ENCODE data around the gene ZNF37A. TPM values are rescaled to one million over a fixed set of nuclear protein-coding genes. Genes with fewer than 3 reads are reported as not detected.

The ZNF37A gene
- total RNA-seq, 1 experiment from 2014 or later, result 18.5 TPM

DNA sequence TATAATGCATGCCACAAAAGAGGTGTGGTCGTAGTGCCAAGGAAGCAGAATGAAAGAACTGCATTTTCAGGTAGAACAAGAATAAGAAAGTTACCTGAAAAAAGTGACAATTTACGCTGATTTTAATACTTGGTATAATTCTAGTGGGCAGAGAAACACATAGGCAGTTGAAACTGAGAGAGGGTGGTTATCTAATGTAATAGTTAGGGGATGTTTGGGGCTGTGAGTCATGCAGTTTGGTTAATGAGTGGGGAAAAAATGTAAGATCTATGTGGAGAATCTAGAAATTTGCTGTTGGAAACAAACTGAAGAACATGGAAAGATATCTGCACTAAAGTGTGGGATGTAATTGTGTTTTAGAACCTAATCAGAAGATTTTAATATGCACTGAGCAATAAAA is 33.7 kb downstream of the ZNF37A start:
- ChIA-PET POLR2A (no interaction called here), CTCF (no interaction called here), RAD21 (ENCODE audit: low non-redundant PET in 1 of 2, low total read pairs in 2 of 2, uncharacterized antibody in 2 of 2, unreplicated experiment in 2 of 2) (no interaction called here)
- Histone ChIP-seq H4K20me1 (ENCODE audit: insufficient read depth) (no peaks in the 10 kb centered on the region), H3K4me3 (replicated peaks in 1 of 2; ENCODE audit: low read depth in 1 of 2, low read length in 2 of 2) (no peak overlapping the region), H3K36me3 (ENCODE audit: control insufficient read depth in 1 of 2, insufficient read depth in 2 of 2, low read length in 2 of 2) (peaks cover 0 to 5% of the 10 kb centered on the region in 2 experiments; a peak in 1 of 4 replicates), H2AFZ (ENCODE audit: low read depth, low read length, poor library complexity, severe bottlenecking) (no peak overlapping the region), H3K27ac (ENCODE audit: low read depth, low read length) (no peak overlapping the region), H3K4me2 (ENCODE audit: low read length) (no peak overlapping the region), H3K4me1 (ENCODE audit: control insufficient read depth in 1 of 2, insufficient read depth in 2 of 2, low read length in 2 of 2) (no peaks in the 10 kb centered on the region), H3K9me3 (ENCODE audit: control insufficient read depth in 1 of 2, insufficient read depth in 1 of 2, low read depth in 1 of 2, low read length in 2 of 2) (peaks cover 6 to 7% of the 10 kb centered on the region in 2 experiments; a peak in 2 of 4 replicates), H3K9ac (ENCODE audit: low read length) (no peak overlapping the region), H3K79me2 (ENCODE audit: insufficient read depth, low read length) (no peaks in the 10 kb centered on the region), H3K27me3 (ENCODE audit: insufficient read depth, low read length) (no peaks in the 10 kb centered on the region), H3K9me2 (ENCODE audit: insufficient read depth) (no peaks in the 10 kb centered on the region)
- intact Hi-C loops (cut with micrococcal nuclease), result no loop called here
- TF ChIP-seq, protein P1, sequence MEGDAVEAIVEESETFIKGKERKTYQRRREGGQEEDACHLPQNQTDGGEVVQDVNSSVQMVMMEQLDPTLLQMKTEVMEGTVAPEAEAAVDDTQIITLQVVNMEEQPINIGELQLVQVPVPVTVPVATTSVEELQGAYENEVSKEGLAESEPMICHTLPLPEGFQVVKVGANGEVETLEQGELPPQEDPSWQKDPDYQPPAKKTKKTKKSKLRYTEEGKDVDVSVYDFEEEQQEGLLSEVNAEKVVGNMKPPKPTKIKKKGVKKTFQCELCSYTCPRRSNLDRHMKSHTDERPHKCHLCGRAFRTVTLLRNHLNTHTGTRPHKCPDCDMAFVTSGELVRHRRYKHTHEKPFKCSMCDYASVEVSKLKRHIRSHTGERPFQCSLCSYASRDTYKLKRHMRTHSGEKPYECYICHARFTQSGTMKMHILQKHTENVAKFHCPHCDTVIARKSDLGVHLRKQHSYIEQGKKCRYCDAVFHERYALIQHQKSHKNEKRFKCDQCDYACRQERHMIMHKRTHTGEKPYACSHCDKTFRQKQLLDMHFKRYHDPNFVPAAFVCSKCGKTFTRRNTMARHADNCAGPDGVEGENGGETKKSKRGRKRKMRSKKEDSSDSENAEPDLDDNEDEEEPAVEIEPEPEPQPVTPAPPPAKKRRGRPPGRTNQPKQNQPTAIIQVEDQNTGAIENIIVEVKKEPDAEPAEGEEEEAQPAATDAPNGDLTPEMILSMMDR (IDR thresholded peaks at IDR 0.05 in 2 of 3, conservative IDR thresholded peaks at IDR 0.05 in 1 of 3; ENCODE audit: borderline replicate concordance in 1 of 3, insufficient read depth in 1 of 3, low read depth in 2 of 3, low read length in 2 of 3), result no peak
- TF ChIP-seq POLR2AphosphoS5 (IDR thresholded peaks at IDR 0.05; ENCODE audit: low read depth, low read length), result no peak
- TF ChIP-seq TCF7L2 (IDR thresholded peaks at IDR 0.05; ENCODE audit: borderline replicate concordance, extremely low read depth, insufficient read depth, insufficient read length), result no peak
- TF ChIP-seq EZH2phosphoT487 (IDR thresholded peaks at IDR 0.05; ENCODE audit: borderline replicate concordance), result no peak
- no peak for TF ChIP-seq RAD21 (IDR thresholded peaks at IDR 0.05; ENCODE audit: low read depth)
- TF ChIP-seq, protein P2, sequence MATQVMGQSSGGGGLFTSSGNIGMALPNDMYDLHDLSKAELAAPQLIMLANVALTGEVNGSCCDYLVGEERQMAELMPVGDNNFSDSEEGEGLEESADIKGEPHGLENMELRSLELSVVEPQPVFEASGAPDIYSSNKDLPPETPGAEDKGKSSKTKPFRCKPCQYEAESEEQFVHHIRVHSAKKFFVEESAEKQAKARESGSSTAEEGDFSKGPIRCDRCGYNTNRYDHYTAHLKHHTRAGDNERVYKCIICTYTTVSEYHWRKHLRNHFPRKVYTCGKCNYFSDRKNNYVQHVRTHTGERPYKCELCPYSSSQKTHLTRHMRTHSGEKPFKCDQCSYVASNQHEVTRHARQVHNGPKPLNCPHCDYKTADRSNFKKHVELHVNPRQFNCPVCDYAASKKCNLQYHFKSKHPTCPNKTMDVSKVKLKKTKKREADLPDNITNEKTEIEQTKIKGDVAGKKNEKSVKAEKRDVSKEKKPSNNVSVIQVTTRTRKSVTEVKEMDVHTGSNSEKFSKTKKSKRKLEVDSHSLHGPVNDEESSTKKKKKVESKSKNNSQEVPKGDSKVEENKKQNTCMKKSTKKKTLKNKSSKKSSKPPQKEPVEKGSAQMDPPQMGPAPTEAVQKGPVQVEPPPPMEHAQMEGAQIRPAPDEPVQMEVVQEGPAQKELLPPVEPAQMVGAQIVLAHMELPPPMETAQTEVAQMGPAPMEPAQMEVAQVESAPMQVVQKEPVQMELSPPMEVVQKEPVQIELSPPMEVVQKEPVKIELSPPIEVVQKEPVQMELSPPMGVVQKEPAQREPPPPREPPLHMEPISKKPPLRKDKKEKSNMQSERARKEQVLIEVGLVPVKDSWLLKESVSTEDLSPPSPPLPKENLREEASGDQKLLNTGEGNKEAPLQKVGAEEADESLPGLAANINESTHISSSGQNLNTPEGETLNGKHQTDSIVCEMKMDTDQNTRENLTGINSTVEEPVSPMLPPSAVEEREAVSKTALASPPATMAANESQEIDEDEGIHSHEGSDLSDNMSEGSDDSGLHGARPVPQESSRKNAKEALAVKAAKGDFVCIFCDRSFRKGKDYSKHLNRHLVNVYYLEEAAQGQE (IDR thresholded peaks at IDR 0.05; ENCODE audit: low read depth), result no peak
- no peak for TF ChIP-seq EGR1 (IDR thresholded peaks at IDR 0.05; ENCODE audit: low read depth)
- TF ChIP-seq, protein P3, sequence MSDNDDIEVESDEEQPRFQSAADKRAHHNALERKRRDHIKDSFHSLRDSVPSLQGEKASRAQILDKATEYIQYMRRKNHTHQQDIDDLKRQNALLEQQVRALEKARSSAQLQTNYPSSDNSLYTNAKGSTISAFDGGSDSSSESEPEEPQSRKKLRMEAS (IDR thresholded peaks at IDR 0.05), result no peak
- TF ChIP-seq ZFX (IDR thresholded peaks at IDR 0.05), result no peak
- no peak for TF ChIP-seq POLR2A (IDR thresholded peaks at IDR 0.05; ENCODE audit: borderline replicate concordance, extremely low read depth, insufficient read depth, insufficient read length)
- TF ChIP-seq FOSL1 (IDR thresholded peaks at IDR 0.05; ENCODE audit: low read depth), result no peak
- no peak for TF ChIP-seq ELF1 (IDR thresholded peaks at IDR 0.05; ENCODE audit: borderline replicate concordance, low read depth)
- TF ChIP-seq JUND (IDR thresholded peaks at IDR 0.05), result no peak
- TF ChIP-seq EZH2 (IDR thresholded peaks at IDR 0.05), result no peak
- DNase-seq (ENCODE audit: low read depth, low spot score) (no peak), ATAC-seq (no peak)
- BruUV-seq (replicated peaks), result no TSS peak
